ENCODE measurements around the gene EMP1.
A peak's percentile ranks its signal among the peaks of the same experiment; 100 is the strongest.

EMP1 gene

GRCh38 chr12:13187399-13187798 lies 9.1 kb upstream of the EMP1 start:
- peaks cover 28% of the 10 kb centered on the region for H3K4me1 Mint-ChIP-seq
- DNase-seq = no peak
- TF ChIP-seq CTCF (IDR thresholded peaks at IDR 0.05) = no peak
- H3K27me3 Mint-ChIP-seq (ENCODE audit: low read depth, poor library complexity) = peaks cover 11% of the 10 kb centered on the region
- no peaks in the 10 kb centered on the region for H3K9me3 Mint-ChIP-seq
- no peaks in the 10 kb centered on the region for H3K36me3 Mint-ChIP-seq (ENCODE audit: low read depth)
- no peak overlapping the region for H3K27ac Mint-ChIP-seq
- H3K4me3 Mint-ChIP-seq = no peak overlapping the region

GRCh38 chr12:13189264-13189663 lies 7.3 kb upstream of the EMP1 start:
- Mint-ChIP-seq H3K4me3 (no peak overlapping the region), H3K36me3 (ENCODE audit: low read depth) (no peaks in the 10 kb centered on the region), H3K4me1 (peaks cover 44% of the 10 kb centered on the region), H3K9me3 (no peaks in the 10 kb centered on the region), H3K27ac (no peak overlapping the region), H3K27me3 (ENCODE audit: low read depth, poor library complexity) (peaks cover 5% of the 10 kb centered on the region)
- no peak for DNase-seq
- no peak for TF ChIP-seq CTCF (IDR thresholded peaks at IDR 0.05)

DNA sequence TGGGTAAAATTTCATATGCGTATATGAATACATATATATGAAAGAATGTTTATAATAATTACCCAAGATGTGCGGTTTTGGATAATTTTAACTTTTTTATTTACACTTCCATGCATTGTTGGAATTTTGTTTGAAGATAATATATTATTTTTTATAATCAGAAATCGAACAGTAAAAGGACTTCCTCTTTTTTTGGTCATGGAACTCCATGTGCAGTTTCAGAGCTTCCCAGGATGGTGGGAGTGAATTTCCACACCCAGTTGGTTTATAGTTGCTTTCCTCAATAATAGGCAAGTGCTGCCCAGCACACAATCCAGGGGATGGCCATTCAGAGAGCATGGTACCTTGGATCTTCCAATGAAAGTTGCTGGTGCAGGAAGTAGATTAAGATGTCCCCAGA lies 6.3 kb upstream of the EMP1 start:
- H3K9me3 Mint-ChIP-seq = no peaks in the 10 kb centered on the region
- no peak overlapping the region for H3K27ac Mint-ChIP-seq
- H3K4me3 Mint-ChIP-seq = no peak overlapping the region
- peaks cover 54% of the 10 kb centered on the region for H3K4me1 Mint-ChIP-seq
- no peak for TF ChIP-seq CTCF (IDR thresholded peaks at IDR 0.05)
- peaks cover 5% of the 10 kb centered on the region for H3K27me3 Mint-ChIP-seq (ENCODE audit: low read depth, poor library complexity)
- no peaks in the 10 kb centered on the region for H3K36me3 Mint-ChIP-seq (ENCODE audit: low read depth)
- no peak for DNase-seq

- H3K4me1 Mint-ChIP-seq = peaks cover 71% of the 10 kb centered on the region
- no peaks in the 10 kb centered on the region for H3K9me3 Mint-ChIP-seq
- H3K36me3 Mint-ChIP-seq (ENCODE audit: low read depth) = no peaks in the 10 kb centered on the region
- no peak for TF ChIP-seq CTCF (IDR thresholded peaks at IDR 0.05)
- H3K27ac Mint-ChIP-seq = no peak overlapping the region
- H3K4me3 Mint-ChIP-seq = no peak overlapping the region
- DNase-seq = no peak
- H3K27me3 Mint-ChIP-seq (ENCODE audit: low read depth, poor library complexity) = peaks cover 5% of the 10 kb centered on the region
These were observed 3.8 kb upstream of the EMP1 start for GRCh38 chr12:13192719-13193118.

DNA sequence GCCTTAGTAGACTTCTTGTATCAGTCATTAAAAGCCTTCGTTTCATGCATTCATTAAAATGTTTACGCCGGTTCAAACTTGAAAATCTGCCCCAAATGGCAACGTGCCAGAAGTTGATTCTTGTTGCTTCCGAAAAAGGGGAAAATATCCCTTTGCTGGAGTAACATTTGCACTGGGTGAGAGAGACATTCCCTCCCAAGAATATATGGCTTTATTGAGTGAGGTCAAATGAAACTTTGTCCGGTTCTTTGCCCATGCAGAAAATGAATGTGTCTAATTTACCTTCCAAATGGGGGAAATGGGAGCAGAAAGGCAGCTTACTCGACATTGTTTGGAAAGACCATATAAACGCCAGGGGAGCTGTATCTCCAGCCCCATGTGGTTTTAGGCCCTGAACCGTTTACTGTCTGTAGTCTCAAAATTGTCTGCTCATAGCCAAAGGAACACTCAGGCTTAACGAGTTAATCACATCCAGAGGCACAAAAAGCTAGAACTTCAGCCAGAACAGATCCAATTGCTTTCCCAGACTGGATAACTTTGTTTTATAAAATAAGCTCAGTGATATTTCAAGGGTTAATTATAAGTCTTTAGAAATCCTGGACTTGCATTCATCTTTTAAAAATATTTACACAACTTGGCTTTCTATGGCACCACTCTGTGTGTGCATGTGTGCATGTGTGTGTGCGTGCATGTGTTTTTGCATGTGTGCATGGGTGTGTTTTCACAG lies 2.9 kb upstream of the EMP1 start:
- DNase-seq = no peak
- Mint-ChIP-seq H3K9me3 (no peaks in the 10 kb centered on the region), H3K4me1 (peaks cover 75% of the 10 kb centered on the region), H3K36me3 (ENCODE audit: low read depth) (no peaks in the 10 kb centered on the region), H3K4me3 (no peak overlapping the region), H3K27me3 (ENCODE audit: low read depth, poor library complexity) (peaks cover 5% of the 10 kb centered on the region), H3K27ac (peak overlapping the region; percentile 83)
- TF ChIP-seq CTCF (IDR thresholded peaks at IDR 0.05) = no peak
